Stimulated activated CD8-positive, alpha-beta memory T cell treated with anti-CD3 and anti-CD28 coated beads, Interleukin-4, amount 100 ng/mL, for 48 hours (primary cell): ENCODE measurements around the gene CAPN9.
"Not testable (repeated sequence)": the region's sequence is repeated elsewhere in the genome, so short reads cannot be mapped to it uniquely, and the experiment has no call there.

Experiments used
- DNase-seq: peaks from one replicate; pipeline ENCODE4 v3.0.0-alpha.2; 2020

CAPN9 gene

GRCh38 chr1:230710543-230710904, 36.7 kb upstream of the CAPN9 start:
- DNase-seq = no peak

- DNase-seq = no peak
Measured at GRCh38 chr1:230711245-230711644, 35.9 kb upstream of the CAPN9 start.

- no peak for DNase-seq
Measured at GRCh38 chr1:230712470-230712942, 34.7 kb upstream of the CAPN9 start.

- DNase-seq = no peak
Measured at GRCh38 chr1:230713138-230713537, 34.0 kb upstream of the CAPN9 start.

- no peak for DNase-seq
Measured at GRCh38 chr1:230713547-230713914, 33.7 kb upstream of the CAPN9 start.

- no peak for DNase-seq
Measured at GRCh38 chr1:230713915-230714764, 33.0 kb upstream of the CAPN9 start, which contains the start of gene AGT. Gene AGT (minus strand): TSS chr1:230714122. CDS start chr1:230710823, 3,299 bp downstream.

GRCh38 chr1:230715510-230715909, 31.7 kb upstream of the CAPN9 start:
- no peak for DNase-seq

GRCh38 chr1:230716453-230716852, 30.7 kb upstream of the CAPN9 start:
- not testable (repeated sequence) for DNase-seq

- no peak for DNase-seq
Measured at GRCh38 chr1:230717251-230717650, 29.9 kb upstream of the CAPN9 start.

GRCh38 chr1:230721849-230722522, 25.2 kb upstream of the CAPN9 start:
- not testable (repeated sequence) for DNase-seq

- no peak for DNase-seq
Measured at GRCh38 chr1:230725256-230726012, 21.8 kb upstream of the CAPN9 start.

GRCh38 chr1:230728710-230729392, 18.3 kb upstream of the CAPN9 start:
- no peak for DNase-seq

GRCh38 chr1:230730977-230731376, 16.2 kb upstream of the CAPN9 start:
- no peak for DNase-seq

GRCh38 chr1:230735447-230735846, 11.7 kb upstream of the CAPN9 start:
- no peak for DNase-seq

- DNase-seq = no peak
Measured at GRCh38 chr1:230737622-230738262, 9.4 kb upstream of the CAPN9 start.

- no peak for DNase-seq
Measured at GRCh38 chr1:230739564-230740290, 7.5 kb upstream of the CAPN9 start.

- no peak for DNase-seq
Measured at GRCh38 chr1:230743899-230744298, 3.3 kb upstream of the CAPN9 start.

- DNase-seq = no peak
Measured at GRCh38 chr1:230744382-230744781, 2.8 kb upstream of the CAPN9 start.

GRCh38 chr1:230745071-230745470, 2.1 kb upstream of the CAPN9 start:
- no peak for DNase-seq

- DNase-seq = no peak
Measured at GRCh38 chr1:230746617-230747016, 571 bp upstream of the CAPN9 start.
